HG03139 (cell line): ENCODE measurements around the gene RPS24.
"Not testable (repeated sequence)": the region's sequence is repeated elsewhere in the genome, so short reads cannot be mapped to it uniquely, and the experiment has no call there.

Source experiments
- ATAC-seq: cut with Tn5 transposase; IDR thresholded peaks from one replicate; pipeline ENCODE4 v1.9.1; 2021; ENCODE audit not compliant: unreplicated experiment

Gene RPS24

GRCh38 chr10:78047314-78047891 lies 13.7 kb downstream of the RPS24 start:
- peak; percentile 61 for ATAC-seq

GRCh38 chr10:78049851-78050250 lies 16.2 kb downstream of the RPS24 start:
- no peak for ATAC-seq

- ATAC-seq: no peak
Observed at GRCh38 chr10:78053211-78053868, 19.7 kb downstream of the RPS24 start.

GRCh38 chr10:78058562-78058961 lies 24.9 kb downstream of the RPS24 start:
- ATAC-seq: no peak

GRCh38 chr10:78059906-78060702 lies 26.4 kb downstream of the RPS24 start:
- ATAC-seq: no peak

- no peak for ATAC-seq
Observed at GRCh38 chr10:78062296-78062695, 28.6 kb downstream of the RPS24 start.

GRCh38 chr10:78063236-78063635 lies 29.6 kb downstream of the RPS24 start:
- ATAC-seq: no peak

GRCh38 chr10:78064919-78065318 lies 31.3 kb downstream of the RPS24 start:
- not testable (repeated sequence) for ATAC-seq

GRCh38 chr10:78065611-78066010 lies 31.9 kb downstream of the RPS24 start:
- ATAC-seq: no peak

GRCh38 chr10:78066012-78066411 lies 32.3 kb downstream of the RPS24 start:
- ATAC-seq: no peak

GRCh38 chr10:78066728-78067430 lies 33.2 kb downstream of the RPS24 start:
- no peak for ATAC-seq

GRCh38 chr10:78069151-78069550 lies 35.5 kb downstream of the RPS24 start:
- ATAC-seq: no peak

- not testable (repeated sequence) for ATAC-seq
Observed at GRCh38 chr10:78070064-78070463, 36.4 kb downstream of the RPS24 start.

- ATAC-seq: no peak
Observed at GRCh38 chr10:78070726-78071125, 37.1 kb downstream of the RPS24 start.

- no peak for ATAC-seq
Observed at GRCh38 chr10:78071140-78071856, 37.6 kb downstream of the RPS24 start.

- ATAC-seq: no peak
Observed at GRCh38 chr10:78071857-78072179, 38.2 kb downstream of the RPS24 start.

- no peak for ATAC-seq
Observed at GRCh38 chr10:78072504-78072903, 38.8 kb downstream of the RPS24 start.

GRCh38 chr10:78075806-78076205 lies 42.1 kb downstream of the RPS24 start:
- ATAC-seq: not testable (repeated sequence)

- ATAC-seq: no peak
Observed at GRCh38 chr10:78078539-78079330, 45.1 kb downstream of the RPS24 start.

- no peak for ATAC-seq
Observed at GRCh38 chr10:78079411-78079810, 45.7 kb downstream of the RPS24 start.
